GM21526 (cell line): ENCODE measurements around the gene USP33.
"Not testable (repeated sequence)": the region's sequence is repeated elsewhere in the genome, so short reads cannot be mapped to it uniquely, and the experiment has no call there.

Experiments
- ATAC-seq: cut with Tn5 transposase; IDR thresholded peaks from one replicate; pipeline ENCODE4 v1.9.1; 2021; ENCODE audit warnings: moderate library complexity; ENCODE audit not compliant: unreplicated experiment, low FRiP score

The USP33 gene

GRCh38 chr1:77674807-77675206, 84.8 kb downstream of the USP33 start:
- ATAC-seq, result not testable (repeated sequence)

DNA sequence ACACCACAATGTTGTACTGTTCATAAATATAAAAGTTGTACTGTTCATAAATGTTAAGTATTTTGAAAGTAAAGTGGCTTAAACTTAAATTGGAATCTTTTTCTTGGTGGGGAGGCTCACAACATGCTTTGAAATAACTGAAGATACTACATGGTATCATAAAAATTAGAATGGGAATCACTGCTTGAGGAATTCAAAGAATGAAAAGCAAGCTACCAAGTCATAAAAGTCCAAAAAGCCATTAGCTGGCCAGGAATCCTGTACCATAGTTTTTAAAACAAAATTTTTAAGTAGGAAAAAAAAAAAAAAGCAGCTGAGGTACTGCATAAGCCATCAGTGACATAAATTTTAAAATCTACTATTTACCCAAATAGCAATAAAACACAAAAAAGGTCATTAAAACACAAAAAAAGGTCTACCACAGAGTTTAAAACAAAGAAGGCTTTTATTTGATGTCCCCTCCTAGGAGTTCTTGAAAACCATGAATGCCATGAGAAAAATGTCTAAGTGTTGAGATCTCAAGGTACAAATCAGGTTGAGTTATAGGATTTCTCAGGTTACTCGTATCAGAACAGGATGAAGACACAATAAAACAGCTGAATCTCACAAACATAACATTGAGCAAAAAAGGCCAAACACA, 85.8 kb downstream of the USP33 start:
- no peak for ATAC-seq

DNA sequence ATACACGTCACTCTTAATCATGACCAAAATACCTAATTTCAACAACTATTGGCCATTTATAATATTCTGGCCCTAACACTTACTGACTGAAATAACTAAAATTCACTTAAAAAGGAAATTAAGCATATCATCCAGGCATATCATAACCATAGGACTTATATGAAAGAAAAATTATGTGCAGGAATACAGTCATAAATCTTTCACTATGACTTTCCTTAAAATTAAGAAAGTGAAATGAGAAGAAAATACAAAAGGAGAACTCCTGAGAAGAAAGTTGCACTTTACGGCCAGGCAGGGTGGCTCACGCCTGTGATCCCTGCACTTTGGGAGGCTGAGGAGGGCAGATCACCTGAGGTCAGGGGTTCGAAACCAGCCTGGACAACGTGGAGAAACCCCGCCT, 86.6 kb downstream of the USP33 start:
- no peak for ATAC-seq

DNA sequence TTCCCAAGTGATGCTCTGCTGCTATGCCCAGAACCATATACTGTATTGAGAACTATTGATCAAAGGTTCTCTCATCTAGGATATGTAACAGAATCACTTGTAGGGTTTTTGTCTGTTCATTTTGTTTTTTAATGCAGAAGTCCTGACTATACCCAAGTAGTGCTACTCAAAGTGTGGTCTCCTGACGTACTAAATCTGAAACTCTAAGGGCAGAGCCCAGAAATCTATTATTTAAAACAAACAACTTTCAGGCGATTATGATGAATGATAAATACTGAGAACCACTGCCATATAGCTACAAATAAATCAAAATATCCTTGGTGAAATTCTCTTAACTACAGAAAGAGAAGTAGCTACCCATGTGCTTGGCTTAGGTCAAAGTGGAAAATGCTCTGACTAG, 87.3 kb downstream of the USP33 start:
- peak; percentile 43 for ATAC-seq

DNA sequence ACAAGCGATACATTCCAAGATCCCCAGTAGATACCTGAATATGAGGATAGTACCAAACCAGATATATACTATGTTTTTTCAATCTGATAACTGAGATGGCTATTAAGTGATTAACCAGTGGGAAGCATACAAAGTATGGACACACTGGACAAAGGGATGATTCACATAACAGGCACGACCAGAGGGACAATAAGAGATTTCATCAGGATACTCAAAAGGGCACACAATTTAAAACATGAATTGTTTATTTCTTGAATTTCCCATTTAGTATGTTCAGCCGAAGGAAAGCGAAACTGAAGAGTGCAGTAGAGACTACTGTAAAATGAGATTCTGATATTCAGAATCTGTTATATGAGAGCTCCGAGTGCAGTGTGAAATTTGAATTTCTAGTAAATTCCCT, 87.8 kb downstream of the USP33 start:
- peak; percentile 37 for ATAC-seq

- ATAC-seq, result no peak
Observed at GRCh38 chr1:77670330-77670729, 89.3 kb downstream of the USP33 start.

- ATAC-seq, result no peak
Observed at GRCh38 chr1:77668924-77669449, 90.7 kb downstream of the USP33 start.

DNA sequence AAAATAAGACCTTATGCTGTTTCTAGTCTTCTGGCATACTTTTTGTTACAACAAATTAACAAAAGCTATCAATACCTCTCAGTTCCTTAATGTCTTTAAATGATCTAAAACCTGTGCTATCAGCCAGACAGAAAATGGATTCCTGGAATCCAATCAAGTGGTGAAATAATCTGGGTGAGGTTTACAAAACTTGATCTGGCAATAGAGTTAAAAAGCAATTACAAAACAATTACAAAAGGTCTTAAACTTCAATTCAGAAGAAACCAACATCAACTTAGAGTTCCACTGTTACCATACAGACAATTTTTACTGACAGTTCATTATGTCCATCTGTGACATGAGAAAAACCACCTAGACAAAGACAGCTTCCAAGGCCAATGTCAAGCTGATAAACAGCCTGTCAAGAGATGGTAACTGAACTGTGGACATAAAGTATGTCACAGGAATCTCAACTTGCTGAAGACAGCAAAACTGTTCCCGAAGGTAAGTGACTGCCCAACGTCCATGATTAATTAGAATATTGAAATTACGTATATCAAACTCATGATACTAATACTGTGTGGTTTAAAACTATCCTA, 94.6 kb downstream of the USP33 start:
- no peak for ATAC-seq

GRCh38 chr1:77661696-77662095, 98.0 kb downstream of the USP33 start:
- ATAC-seq, result no peak

DNA sequence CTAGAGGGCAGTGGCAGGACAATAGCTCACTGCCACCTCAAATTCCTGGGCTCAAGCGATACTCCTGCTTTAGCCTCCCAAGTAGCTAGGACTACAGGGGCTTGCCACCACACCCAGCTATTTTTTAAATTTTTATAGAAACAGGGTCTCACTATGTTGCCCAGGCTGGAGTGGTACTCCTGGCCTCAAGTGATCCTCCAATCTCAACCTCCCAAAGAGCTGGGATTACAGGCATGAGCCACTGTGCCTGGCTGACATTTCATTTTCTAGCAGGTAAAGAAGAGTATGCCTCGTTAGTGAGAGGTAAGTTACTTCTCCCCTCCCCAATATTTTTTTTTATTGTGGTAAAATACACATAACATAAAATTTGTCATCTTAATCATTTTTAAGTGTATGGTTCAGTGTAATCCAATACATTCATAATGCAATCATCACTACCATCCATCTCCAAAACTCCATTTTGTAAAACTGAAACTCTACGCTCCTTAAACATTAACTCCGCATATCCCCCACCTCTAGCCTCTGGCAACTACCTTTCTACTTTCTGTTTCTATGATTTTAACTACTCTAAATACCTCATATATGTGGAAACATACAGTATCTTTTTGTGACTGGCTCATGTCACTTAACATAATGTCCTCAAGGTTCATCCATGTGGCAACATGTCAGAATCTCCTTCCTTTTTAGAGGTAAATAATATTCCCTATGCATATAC, 99.6 kb downstream of the USP33 start:
- ATAC-seq, result no peak

DNA sequence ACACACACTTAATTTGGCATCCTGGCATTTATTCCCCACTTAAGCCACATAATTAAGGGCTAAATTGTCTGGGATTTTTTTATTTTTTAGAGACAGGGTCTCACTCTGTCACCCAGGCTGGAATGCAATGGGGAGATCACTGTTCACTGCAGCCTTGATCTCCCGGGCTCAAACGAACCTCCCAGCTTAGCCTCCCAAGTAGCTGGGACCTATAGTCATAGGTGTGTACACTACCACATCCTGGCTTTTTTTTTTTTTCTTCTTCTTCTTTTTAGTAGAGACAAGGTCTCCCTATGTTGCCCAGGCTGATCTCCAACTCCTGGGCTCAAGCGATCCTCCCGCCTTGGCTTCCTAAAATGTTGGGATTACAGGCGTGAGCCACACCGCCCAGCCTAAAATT, 101.4 kb downstream of the USP33 start:
- no peak for ATAC-seq

DNA sequence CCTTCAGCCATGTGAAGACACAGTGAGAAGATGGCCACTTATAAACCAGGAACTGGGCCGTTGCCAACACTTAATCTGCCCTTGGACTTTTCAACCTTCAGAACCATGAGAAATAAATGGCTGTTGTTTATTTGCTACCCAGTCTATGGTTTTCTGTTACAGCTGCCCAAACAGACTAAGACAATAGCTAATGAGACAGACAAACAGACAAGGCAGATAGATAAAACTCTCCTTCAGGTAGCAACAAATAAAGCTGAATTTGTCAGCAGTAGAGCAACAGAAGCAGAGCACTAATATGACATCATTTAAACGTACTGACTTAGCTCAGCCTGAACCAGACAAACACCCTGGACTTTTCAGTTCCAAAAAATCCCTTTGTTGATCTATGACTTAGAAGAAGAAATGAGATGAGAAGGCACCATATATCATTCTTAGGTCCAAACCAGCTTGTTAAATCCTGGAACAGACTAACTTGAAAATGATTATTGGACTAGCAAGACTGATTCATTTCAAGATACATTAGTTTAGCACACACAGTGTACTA, 104.1 kb downstream of the USP33 start:
- no peak for ATAC-seq

GRCh38 chr1:77652970-77653516, 106.6 kb downstream of the USP33 start:
- no peak for ATAC-seq

DNA sequence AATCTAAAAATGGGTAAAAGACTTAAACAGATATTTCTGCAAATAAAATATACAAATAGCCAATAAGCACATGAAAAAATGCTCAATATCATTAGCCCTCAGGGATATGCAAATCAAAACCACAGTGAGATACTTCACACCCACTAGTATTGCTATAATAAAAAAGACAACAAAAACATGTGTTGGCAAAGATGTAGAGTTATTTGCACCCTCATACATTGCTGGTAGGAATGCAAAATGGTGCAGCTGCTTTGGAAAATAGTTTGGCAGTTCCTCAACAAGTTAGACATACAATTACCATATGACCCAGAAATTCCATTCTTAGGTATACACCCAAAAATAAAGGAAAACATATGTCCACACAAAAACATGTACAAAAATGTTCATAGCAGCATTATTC, 107.4 kb downstream of the USP33 start:
- no peak for ATAC-seq

DNA sequence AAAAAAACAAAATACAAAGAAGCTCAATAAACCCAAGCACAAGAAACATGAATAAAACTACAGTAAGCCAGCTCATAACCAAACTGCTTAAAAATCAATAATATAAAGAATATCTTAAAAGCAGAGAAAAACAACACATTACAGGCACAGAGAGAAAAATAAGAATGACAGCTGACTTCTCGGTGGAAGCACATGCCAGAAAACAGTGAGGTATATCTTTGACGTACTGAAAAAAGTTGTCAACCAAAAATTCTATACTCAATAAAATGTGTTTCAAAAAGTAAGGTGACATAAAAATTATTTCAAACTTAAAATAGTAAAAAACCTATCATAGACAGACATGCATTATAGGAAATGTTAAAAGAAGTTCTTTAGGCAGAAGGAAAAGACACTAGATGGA, 110.5 kb downstream of the USP33 start:
- no peak for ATAC-seq

DNA sequence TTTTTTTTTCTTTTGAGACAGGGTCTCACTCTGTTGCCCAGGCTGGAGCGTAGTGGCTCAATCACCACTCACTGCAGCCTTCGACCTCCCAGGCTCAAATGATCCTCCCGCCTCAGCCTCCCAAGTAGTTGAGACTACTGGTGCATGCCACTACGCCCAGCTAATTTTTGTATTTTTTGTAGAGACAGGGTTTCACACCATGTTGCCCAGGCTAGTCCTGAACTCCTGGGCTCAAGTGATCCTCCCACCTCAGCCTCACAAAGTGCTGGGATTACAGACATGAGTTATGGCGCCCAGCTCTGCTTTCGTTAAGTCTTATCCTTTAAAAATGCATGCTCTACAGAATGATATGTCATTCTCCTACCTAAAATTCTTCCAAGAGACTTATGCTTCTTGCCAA, 113.4 kb downstream of the USP33 start:
- not testable (repeated sequence) for ATAC-seq
